GM19452 (cell line): Measurements from ENCODE around the gene PHLDA2.

ENCODE experiments used
- ATAC-seq: cut with Tn5 transposase; IDR thresholded peaks from one replicate; pipeline ENCODE4 v1.9.1; 2021; ENCODE audit not compliant: unreplicated experiment

The PHLDA2 gene

GRCh38 chr11:2883640-2883978 lies 45.6 kb downstream of the PHLDA2 start:
- ATAC-seq = no peak

GRCh38 chr11:2882396-2883110 lies 46.7 kb downstream of the PHLDA2 start:
- no peak for ATAC-seq

GRCh38 chr11:2881981-2882375 lies 47.2 kb downstream of the PHLDA2 start:
- ATAC-seq = no peak

DNA sequence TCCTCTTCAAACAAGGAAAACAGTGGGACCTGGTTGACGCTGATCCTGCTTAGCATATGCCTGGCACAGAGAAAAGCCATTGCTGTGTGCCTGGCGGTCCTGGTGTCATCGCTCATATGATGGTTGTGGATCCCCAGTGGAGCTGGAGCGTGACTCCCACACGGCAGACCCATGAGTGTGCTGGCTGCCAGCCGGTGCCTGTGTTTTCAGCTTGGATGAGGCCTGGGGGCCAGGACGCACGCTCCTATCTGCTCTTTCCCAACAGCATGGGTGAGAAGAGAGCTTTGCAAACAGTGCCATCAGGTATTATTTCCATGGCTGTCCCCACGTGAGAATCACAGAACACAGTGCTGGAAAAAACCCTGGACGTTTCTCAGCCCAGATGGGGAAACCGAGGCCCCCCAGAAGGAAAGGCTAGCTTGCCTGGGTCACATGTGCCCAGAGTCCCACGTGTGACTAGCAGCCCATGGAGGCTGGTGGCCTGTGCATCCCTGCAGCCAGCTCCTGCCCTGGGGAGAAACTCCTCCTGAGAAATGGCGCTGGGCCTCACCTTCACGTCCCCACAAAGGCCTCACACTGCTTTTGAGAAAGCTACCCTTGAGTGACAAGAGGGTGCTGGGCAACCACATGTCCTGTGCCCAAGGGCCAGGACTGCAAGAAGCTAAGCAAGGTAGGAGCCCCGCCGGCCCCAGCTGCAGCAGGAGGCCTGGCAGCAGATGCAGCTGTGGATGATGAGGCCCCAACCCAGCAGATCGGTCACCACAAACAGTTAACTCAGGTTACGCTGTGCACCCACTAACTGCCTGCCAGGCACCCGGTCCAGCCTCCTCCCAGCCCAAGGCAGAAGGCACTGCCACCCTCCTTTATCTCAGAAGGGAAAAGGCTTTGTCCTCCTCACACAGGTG lies 47.9 kb downstream of the PHLDA2 start:
- ATAC-seq = no peak

- ATAC-seq = no peak
Observed at GRCh38 chr11:2880646-2881045, 48.6 kb downstream of the PHLDA2 start.

- ATAC-seq = no peak
Observed at GRCh38 chr11:2878782-2879181, 50.4 kb downstream of the PHLDA2 start.
